Posterior vena cava (tissue), 2 donors: ENCODE results near the gene TMIGD3. TPM values are rescaled to one million over a fixed set of nuclear protein-coding genes. Genes with fewer than 3 reads are reported as not detected.

Source experiments
- DNase-seq: peaks from one replicate; pipeline ENCODE4 v3.0.0-alpha.2; 2020; ENCODE audit warnings: low spot score
- intact Hi-C, 2 donors: fragments of 100-400 bp; cut with DNase I; formaldehyde crosslinking; loops; one replicate each; pipeline versions ENCODE4 v1.14.1 to v1.14.2; 2022 to 2023
- total RNA-seq, 2 donors: library from RNA; stranded (reverse); fragmentation: NEBNext Ultra II Directional; extraction: Animal tissue kit (Norgen Biotek cat#: 25700); gene quantifications; one replicate each; pipeline ENCODE4 v1.2.1, GENCODE V29; 2021
- donor health status: DM: yes; HTN: yes; CAD: no.
- donor health status: DM: yes; HTN: yes; CAD: no.

Gene TMIGD3
- total RNA-seq, 2 donors from 2014 or later = 4.2 to 7.1 TPM

GRCh38 chr1:111481387-111482221 lies 21.8 kb downstream of the TMIGD3 start:
- peak; percentile 93 for DNase-seq
- intact Hi-C loops = loop anchor here (5.0 to 10.0 kb wide), 2 partner anchors 273 to 286 kb away; partner anchors contain the start of gene DDX20 (in 1 of the 2)

GRCh38 chr1:111480674-111481073 lies 22.8 kb downstream of the TMIGD3 start:
- intact Hi-C loops = loop anchor here (5.0 to 10.0 kb wide), 2 partner anchors 274 to 287 kb away; partner anchors contain the start of gene DDX20 (in 1 of the 2)
- DNase-seq = no peak

GRCh38 chr1:111476761-111477309 lies 26.6 kb downstream of the TMIGD3 start:
- no peak for DNase-seq
- intact Hi-C loops = no loop called here

- intact Hi-C loops = no loop called here
- DNase-seq = no peak
Measured at GRCh38 chr1:111476214-111476613, 27.2 kb downstream of the TMIGD3 start.

GRCh38 chr1:111475701-111476100 lies 27.7 kb downstream of the TMIGD3 start:
- DNase-seq = no peak
- intact Hi-C loops = no loop called here

- intact Hi-C loops = no loop called here
- no peak for DNase-seq
Measured at GRCh38 chr1:111474521-111474920, 28.9 kb downstream of the TMIGD3 start.

- no peak for DNase-seq
- intact Hi-C loops = no loop called here
Measured at GRCh38 chr1:111474106-111474505, 29.3 kb downstream of the TMIGD3 start.

GRCh38 chr1:111471538-111471937 lies 31.9 kb downstream of the TMIGD3 start:
- intact Hi-C loops = no loop called here
- DNase-seq = no peak

GRCh38 chr1:111471012-111471411 lies 32.4 kb downstream of the TMIGD3 start:
- no peak for DNase-seq
- intact Hi-C loops = no loop called here

- intact Hi-C loops = no loop called here
- DNase-seq = no peak
Measured at GRCh38 chr1:111470596-111470995, 32.8 kb downstream of the TMIGD3 start.

- no peak for DNase-seq
- intact Hi-C loops = no loop called here
Measured at GRCh38 chr1:111469539-111469938, 33.9 kb downstream of the TMIGD3 start.

GRCh38 chr1:111468717-111469100 lies 34.7 kb downstream of the TMIGD3 start:
- intact Hi-C loops = no loop called here

GRCh38 chr1:111467865-111468716 lies 35.3 kb downstream of the TMIGD3 start:
- intact Hi-C loops = no loop called here
- no peak for DNase-seq

More at GRCh38 chr1:111468717-111469100, 34.7 kb downstream of the TMIGD3 start:
- no peak for DNase-seq

- no peak for DNase-seq
- intact Hi-C loops = no loop called here
Measured at GRCh38 chr1:111466480-111466879, 37.0 kb downstream of the TMIGD3 start.

GRCh38 chr1:111465754-111466153 lies 37.7 kb downstream of the TMIGD3 start:
- intact Hi-C loops = no loop called here
- DNase-seq = no peak

- no peak for DNase-seq
- intact Hi-C loops = no loop called here
Measured at GRCh38 chr1:111463029-111463683, 40.3 kb downstream of the TMIGD3 start.

GRCh38 chr1:111462370-111463028 lies 40.9 kb downstream of the TMIGD3 start:
- no peak for DNase-seq
- intact Hi-C loops = no loop called here

GRCh38 chr1:111461765-111462164 lies 41.7 kb downstream of the TMIGD3 start:
- no peak for DNase-seq
- intact Hi-C loops = no loop called here

GRCh38 chr1:111455642-111456031 lies 47.8 kb downstream of the TMIGD3 start:
- DNase-seq = no peak
- intact Hi-C loops = no loop called here
